Superior temporal gyrus (tissue), 1 donor: ENCODE data around the gene EVX2.

Experiments used
- DNase-seq: peaks from one replicate; pipeline ENCODE4 v3.0.0-alpha.2; 2016; ENCODE audit errors: extremely low spot score

Gene EVX2

GRCh38 chr2:176122052-176122682 lies 38.4 kb upstream of the EVX2 start:
- DNase-seq: no peak

DNA sequence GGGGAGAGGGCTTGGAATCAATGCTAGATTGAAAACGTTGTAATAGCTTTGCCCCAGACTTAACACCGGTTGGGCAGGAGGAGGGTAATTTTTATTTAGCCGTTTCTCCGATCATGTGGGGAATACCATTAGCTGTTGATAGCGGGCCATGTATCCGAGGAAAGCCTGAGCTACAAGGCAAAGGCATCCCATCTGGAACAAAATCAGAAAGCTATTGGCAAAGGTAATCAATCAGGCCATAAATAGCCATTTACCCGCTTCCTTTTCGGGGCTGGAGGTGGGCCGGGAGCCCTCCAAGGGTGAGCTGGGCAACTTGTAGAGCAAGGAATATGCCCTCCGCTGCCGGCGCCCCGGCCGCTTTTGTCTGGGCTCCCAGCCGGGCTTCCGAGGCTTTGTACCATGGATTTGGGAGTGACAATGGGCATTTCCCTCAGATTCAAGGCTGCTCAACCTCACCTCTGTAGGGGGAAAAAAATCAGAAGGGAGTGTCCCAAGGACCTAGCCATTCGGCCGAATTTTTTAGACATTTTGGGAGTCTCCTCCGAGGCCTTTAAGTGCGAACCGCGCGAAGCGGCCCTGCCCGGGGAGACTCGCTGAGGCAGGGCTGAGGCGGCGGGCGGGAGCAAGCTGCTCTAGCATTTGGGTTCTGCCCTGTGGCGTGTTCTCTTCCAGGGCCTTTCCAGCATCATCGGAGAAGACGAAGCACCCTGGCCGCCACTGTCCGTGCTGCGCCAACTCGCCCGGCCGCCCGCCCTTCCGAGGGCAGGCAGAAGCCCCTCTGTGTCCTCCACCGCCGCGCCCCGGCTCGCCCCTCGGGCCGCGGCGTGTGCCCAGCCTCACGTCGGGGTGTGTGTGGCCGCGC lies 37.7 kb upstream of the EVX2 start:
- no peak for DNase-seq

DNA sequence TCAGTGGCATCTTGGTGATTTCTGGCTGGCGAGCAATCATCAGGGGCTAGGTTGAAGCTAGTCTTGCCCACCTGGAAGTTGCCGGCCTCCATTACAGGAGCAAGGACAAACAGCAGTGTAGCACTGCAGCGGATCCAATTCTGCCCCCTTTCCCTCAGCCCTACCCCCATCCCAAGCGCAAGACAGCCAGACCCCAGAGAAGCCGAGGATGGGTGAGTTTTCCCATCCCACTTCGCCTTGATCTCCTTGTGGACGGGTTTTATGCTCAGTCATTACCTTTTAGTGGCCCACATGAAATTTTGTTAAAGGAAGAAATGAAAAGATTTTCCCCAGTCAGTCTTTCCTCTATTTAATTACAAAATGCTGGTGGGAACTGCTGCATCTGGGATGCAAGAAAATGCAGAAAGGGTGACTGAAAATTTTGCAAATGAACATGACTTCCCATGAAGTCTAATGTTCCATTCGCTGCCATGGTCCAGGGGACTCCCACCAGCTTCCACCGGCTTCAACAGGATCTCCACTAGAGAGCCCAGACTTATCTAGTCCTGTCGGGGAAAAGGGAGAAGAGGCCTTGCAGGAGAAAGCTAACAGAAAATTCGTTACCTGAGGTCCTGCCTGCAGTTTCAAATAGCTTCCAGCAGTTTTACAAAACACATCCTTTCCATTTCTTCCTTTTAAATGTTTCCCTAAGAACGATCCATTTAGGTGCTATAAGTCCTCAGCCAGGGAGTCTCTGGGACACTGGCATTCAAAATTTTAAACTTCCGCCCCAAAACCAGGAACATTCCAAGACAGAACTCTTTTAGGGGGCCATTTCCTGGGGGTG lies 36.8 kb upstream of the EVX2 start:
- DNase-seq: no peak

DNA sequence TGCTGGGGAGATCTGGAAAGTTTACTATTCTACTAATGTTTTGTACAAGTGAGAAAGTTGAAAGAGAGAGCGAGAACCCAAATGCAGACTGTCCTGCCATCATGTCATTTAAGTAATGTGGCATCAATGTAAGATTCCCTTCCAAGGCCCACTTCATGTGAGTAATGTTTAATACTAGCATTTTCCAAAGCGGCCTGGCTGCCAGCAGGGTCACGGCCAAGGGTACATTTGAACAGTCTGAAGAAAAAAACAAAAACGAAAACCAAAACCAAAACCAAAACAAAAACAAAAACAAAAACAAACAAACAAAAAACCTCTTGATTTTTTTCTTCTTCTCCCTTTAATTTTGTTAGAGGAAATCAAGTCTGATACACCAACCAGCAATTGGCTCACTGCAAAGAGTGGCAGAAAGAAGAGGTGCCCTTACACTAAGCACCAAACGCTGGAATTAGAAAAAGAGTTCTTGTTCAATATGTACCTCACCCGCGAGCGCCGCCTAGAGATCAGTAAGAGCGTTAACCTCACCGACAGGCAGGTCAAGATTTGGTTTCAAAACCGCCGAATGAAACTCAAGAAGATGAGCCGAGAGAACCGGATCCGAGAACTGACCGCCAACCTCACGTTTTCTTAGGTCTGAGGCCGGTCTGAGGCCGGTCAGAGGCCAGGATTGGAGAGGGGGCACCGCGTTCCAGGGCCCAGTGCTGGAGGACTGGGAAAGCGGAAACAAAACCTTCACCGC lies 35.0 kb upstream of the EVX2 start:
- DNase-seq: no peak

- DNase-seq: no peak
Measured at GRCh38 chr2:176117823-176118371, 34.1 kb upstream of the EVX2 start.

DNA sequence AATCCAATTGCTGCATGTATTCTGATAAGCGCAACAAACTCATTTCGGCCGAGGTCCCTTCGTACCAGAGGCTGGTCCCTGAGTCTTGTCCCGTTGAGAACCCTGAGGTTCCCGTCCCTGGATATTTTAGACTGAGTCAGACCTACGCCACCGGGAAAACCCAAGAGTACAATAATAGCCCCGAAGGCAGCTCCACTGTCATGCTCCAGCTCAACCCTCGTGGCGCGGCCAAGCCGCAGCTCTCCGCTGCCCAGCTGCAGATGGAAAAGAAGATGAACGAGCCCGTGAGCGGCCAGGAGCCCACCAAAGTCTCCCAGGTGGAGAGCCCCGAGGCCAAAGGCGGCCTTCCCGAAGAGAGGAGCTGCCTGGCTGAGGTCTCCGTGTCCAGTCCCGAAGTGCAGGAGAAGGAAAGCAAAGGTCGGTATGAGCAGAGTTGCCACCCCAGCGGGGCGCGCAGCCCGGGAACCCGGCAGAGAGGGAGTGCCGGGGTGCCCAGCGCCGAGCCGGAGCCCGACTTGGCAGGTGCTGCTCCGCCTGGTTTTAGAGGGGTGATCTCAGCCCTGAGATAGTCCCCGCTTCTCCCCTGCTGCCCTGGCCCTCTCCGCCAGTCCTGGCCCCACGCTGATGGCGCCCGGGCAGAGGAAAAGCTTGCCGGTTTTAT lies 33.5 kb upstream of the EVX2 start:
- no peak for DNase-seq

- DNase-seq: no peak
Measured at GRCh38 chr2:176115883-176116813, 32.4 kb upstream of the EVX2 start, which contains the start of gene HOXD10. TSS of gene HOXD10 (plus strand) at chr2:176116778. CDS start at chr2:176116834, 56 bp downstream.

DNA sequence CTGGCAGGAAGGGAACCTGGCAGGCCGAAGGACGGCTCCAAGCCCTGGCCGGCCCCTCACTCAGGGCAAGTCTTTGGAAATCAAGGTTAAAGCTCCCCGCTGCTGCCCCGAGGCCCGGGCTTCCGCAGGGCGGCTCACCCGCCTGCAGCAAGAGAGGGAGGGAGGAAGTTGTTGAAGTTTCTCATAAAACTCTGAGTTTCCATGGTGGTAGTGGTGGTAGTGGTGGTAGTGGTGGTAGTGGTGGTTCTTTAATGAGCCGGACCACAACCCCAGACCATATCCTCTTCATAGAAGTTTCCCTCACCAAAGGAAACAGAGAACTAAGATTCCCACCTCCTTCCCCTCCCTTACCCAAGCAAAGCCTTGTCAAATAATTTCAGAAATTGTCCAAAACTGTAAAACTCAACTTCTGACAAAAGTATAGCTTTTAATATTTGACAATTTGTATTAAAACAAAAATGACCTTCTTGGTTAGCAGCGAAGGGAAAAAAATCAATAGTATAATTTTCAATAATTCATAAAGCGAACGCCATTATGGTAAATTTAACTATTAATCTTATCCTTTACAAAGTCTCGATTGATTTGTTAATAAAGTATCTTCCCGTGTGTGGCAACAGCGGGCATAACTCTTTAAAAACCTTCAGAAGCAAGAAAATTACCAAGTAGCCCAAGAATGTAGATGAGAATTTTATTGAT lies 31.3 kb upstream of the EVX2 start:
- no peak for DNase-seq

DNA sequence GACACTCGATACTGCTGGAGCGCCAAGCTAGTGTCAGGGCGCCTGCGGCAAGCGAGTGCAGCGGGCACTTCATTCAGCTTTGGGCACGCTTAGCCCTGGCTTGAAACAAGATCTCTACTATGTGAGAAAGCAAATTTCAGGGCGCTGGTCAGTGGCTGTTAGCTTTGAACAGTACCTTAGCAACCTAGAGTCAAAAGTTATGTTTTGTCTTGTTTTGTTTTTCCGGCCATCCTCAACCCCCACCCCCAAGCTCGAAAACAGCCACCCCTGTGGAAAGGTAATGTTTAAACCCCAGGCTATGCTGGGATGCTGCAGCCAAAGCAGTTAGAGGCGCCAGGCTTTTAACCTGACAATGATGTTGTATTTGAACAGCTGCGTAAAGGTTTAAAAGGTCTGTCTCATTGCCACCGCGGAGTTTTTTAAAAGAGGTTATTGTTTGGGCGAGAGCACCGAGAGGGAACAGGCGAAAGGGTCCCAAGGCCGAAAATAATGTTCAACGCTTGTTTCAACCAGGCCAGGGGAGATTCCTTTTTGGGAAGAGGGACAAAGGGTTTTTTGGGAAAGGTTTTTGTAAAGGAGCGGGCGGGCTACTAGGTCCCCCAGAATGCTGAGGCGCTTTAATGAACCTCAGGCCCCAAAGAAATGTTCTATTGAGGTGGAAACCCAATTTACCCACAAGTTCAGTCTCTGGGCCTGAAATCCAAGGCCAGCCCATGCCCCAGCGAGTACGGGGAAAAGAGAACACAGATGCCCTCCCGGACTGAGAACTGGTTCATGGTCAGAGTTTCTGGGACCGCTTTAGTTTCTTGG lies 30.6 kb upstream of the EVX2 start:
- no peak for DNase-seq

DNA sequence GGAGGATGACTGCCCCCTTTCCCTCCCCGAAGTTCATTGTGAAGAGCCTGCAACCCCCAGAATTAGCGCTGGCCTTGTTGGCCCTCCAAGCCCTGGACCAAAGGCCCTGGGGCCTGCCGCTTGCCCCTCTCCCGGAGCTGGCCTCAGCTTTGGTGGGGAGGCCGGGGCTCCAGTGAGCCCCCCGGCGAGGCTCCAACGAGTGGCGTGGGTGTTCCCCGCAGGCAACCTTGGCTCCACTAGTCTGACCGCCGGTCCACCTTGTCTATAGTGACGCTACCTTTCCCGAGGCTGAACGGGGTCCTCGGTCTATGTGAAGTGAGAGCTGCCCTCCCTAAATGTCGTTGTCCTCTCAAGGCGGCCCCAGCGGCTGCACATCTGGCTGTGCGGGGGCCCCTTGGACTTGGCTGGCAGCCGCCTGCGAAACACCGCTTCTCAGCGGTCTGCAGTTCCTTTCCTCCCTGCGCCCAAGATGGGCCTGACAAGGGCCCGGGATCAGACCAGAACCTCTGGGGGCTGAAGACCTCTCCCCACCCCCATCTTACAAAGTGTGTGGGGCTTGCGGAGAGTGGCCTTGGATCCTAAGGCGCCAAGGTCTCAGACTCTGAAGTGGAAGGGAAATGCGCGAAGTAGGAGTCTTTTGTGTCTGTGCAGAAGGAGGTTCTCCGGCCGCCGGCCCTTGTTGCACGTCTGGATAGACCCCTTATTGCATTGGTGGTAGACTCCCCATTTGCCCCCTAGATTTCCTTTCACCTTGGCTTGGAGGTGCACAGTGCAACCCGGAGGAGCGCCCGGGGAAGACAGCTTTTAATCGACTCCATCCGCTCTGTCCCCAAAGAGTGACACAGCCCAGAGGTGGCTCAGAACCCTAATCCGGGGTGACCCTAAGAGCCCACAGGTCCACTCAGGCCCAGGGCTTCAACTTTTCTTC lies 28.9 kb upstream of the EVX2 start:
- DNase-seq: no peak

GRCh38 chr2:176111846-176112374 lies 28.1 kb upstream of the EVX2 start:
- DNase-seq: no peak

- no peak for DNase-seq
Measured at GRCh38 chr2:176111309-176111663, 27.5 kb upstream of the EVX2 start.

DNA sequence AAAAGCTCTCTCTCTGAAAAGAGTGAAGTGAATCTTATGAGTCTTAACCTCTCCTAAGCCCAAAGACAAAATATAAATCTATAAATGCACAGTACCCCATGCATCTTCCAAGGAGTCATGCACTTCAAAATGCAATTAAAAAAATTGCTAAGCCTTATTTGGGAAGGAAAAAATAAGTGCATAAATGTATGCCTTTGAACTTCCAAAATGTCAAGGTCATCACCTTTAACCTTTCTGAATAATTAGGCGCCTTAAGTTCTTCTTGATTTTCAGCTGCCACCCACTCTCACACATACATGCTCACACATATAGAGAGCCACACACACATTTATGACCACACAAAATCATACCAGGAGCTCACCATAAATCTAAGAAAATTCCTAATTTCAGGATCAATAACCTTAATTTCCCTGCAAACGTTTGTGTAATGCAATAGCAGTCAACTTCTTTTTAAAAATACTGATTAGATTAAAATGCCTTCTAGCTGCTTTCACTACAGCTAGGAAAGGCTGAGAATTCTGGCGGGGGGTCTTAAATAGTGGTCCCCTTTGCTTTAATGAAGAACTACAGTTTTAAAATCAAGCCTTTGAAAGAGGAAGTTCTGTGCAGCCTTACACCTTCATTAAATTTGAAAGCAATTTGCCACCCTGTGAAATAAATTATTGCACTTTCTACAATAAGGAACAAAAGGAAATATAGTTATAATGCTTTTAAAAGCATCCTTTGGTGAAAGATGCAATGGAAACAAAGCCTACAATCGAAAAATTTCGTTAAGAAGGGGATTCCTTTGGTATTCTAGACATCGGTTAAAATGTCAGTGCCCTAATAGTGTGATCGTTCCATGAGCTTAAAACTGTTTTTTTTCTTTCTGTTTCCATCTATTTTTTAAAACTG lies 26.9 kb upstream of the EVX2 start:
- no peak for DNase-seq

- no peak for DNase-seq
Measured at GRCh38 chr2:176109946-176110345, 26.2 kb upstream of the EVX2 start.

GRCh38 chr2:176109192-176109901 lies 25.6 kb upstream of the EVX2 start:
- DNase-seq: no peak
